ENCODE data around the gene FMNL1. TPM values are rescaled to one million over a fixed set of nuclear protein-coding genes. Genes with fewer than 3 reads are reported as not detected.
A peak's percentile ranks its signal among the peaks of the same experiment; 100 is the strongest.

Gene FMNL1
- total RNA-seq, 1 donor from 2014 or later = 2.4 TPM

- Mint-ChIP-seq H3K36me3 (no peaks in the 10 kb centered on the region), H3K9me3 (no peaks in the 10 kb centered on the region), H3K27me3 (ENCODE audit: insufficient read depth, low read depth) (peaks cover 30% of the 10 kb centered on the region), H3K4me3 (no peak overlapping the region), H3K4me1 (peaks cover 3% of the 10 kb centered on the region), H3K27ac (peak overlapping the region; percentile 78)
- Histone ChIP-seq H3K4me2 (no peak overlapping the region), H3K4me3 (no peak overlapping the region), H3K27me3 (peaks cover 30% of the 10 kb centered on the region), H3K9ac (no peak overlapping the region), H3K79me2 (ENCODE audit: low read depth) (no peaks in the 10 kb centered on the region), H3F3A (ENCODE audit: low read depth) (peaks cover 6% of the 10 kb centered on the region), H3K36me3 (no peaks in the 10 kb centered on the region), H3K9me3 (ENCODE audit: low read depth) (no peaks in the 10 kb centered on the region), H2AFZ (replicated peaks) (no peak overlapping the region), H3K27ac (no peak overlapping the region), H3K4me1 (peaks cover 20% of the 10 kb centered on the region), H4K20me1 (ENCODE audit: low read depth) (no peaks in the 10 kb centered on the region)
- TF ChIP-seq CTCF (IDR thresholded peaks at IDR 0.05) (no peak), EZH2 (IDR thresholded peaks at IDR 0.05) (no peak), EZH2phosphoT487 (IDR thresholded peaks at IDR 0.05) (no peak)
- DNase-seq (ENCODE audit: low spot score) = no peak
Observed at GRCh38 chr17:45226576-45226975, 4.9 kb downstream of the FMNL1 start.

GRCh38 chr17:45227101-45227925 lies 5.6 kb downstream of the FMNL1 start:
- Mint-ChIP-seq H3K36me3 (no peaks in the 10 kb centered on the region), H3K4me3 (no peak overlapping the region), H3K27ac (no peak overlapping the region), H3K9me3 (no peaks in the 10 kb centered on the region), H3K27me3 (ENCODE audit: insufficient read depth, low read depth) (peaks cover 29% of the 10 kb centered on the region), H3K4me1 (peaks cover 3% of the 10 kb centered on the region)
- Histone ChIP-seq H3F3A (ENCODE audit: low read depth) (peaks cover 3% of the 10 kb centered on the region), H3K9ac (no peak overlapping the region), H3K36me3 (no peaks in the 10 kb centered on the region), H3K79me2 (ENCODE audit: low read depth) (no peaks in the 10 kb centered on the region), H3K4me3 (no peak overlapping the region), H3K27ac (no peak overlapping the region), H3K4me1 (peaks cover 19% of the 10 kb centered on the region), H3K4me2 (no peak overlapping the region), H3K9me3 (ENCODE audit: low read depth) (no peaks in the 10 kb centered on the region), H3K27me3 (peaks cover 22% of the 10 kb centered on the region), H2AFZ (replicated peaks) (no peak overlapping the region), H4K20me1 (ENCODE audit: low read depth) (no peaks in the 10 kb centered on the region)
- TF ChIP-seq EZH2 (IDR thresholded peaks at IDR 0.05) (no peak), CTCF (IDR thresholded peaks at IDR 0.05) (no peak), EZH2phosphoT487 (IDR thresholded peaks at IDR 0.05) (no peak)
- no peak for DNase-seq (ENCODE audit: low spot score)

GRCh38 chr17:45227926-45228762 lies 6.5 kb downstream of the FMNL1 start:
- no peaks in the 10 kb centered on the region for H3K9me3 Mint-ChIP-seq
- H3K36me3 Mint-ChIP-seq = no peaks in the 10 kb centered on the region
- TF ChIP-seq CTCF (IDR thresholded peaks at IDR 0.05) = no peak
- TF ChIP-seq EZH2 (IDR thresholded peaks at IDR 0.05) = no peak
- TF ChIP-seq EZH2phosphoT487 (IDR thresholded peaks at IDR 0.05) = no peak
- no peaks in the 10 kb centered on the region for H3F3A ChIP-seq (ENCODE audit: low read depth)
- H4K20me1 ChIP-seq (ENCODE audit: low read depth) = no peaks in the 10 kb centered on the region
- H3K79me2 ChIP-seq (ENCODE audit: low read depth) = no peaks in the 10 kb centered on the region
- H3K4me1 ChIP-seq = peaks cover 16% of the 10 kb centered on the region
- H3K27ac Mint-ChIP-seq = no peak overlapping the region
- H3K27me3 ChIP-seq = peaks cover 14% of the 10 kb centered on the region
- peaks cover 3% of the 10 kb centered on the region for H3K4me1 Mint-ChIP-seq
- no peak overlapping the region for H3K4me3 ChIP-seq
- no peaks in the 10 kb centered on the region for H3K9me3 ChIP-seq (ENCODE audit: low read depth)
- H3K4me3 Mint-ChIP-seq = no peak overlapping the region
- no peak overlapping the region for H3K27ac ChIP-seq
- no peak overlapping the region for H2AFZ ChIP-seq (replicated peaks)
- H3K27me3 Mint-ChIP-seq (ENCODE audit: insufficient read depth, low read depth) = peaks cover 20% of the 10 kb centered on the region
- DNase-seq (ENCODE audit: low spot score) = no peak
- no peak overlapping the region for H3K4me2 ChIP-seq
- no peak overlapping the region for H3K9ac ChIP-seq
- H3K36me3 ChIP-seq = no peaks in the 10 kb centered on the region

Measured in neural progenitor cell (in vitro differentiated cells).